ENCODE measurements around the gene ZG16B.

Gene ZG16B

GRCh38 chr16:2816751-2817339 is 13.3 kb upstream of the ZG16B start, which contains the start of gene PRSS21:
Gene PRSS21, plus strand, starts transcription at chr16:2817237. Its CDS starts 32 bp downstream, at chr16:2817269.
- no peak for ATAC-seq
- no peak for TF ChIP-seq ZFP30 (CRISPR knock-in tag; IDR thresholded peaks at IDR 0.05)
- TF ChIP-seq OSR1 (CRISPR knock-in tag; IDR thresholded peaks at IDR 0.05): no peak
- no peak for TF ChIP-seq ZFP3 (CRISPR knock-in tag; IDR thresholded peaks at IDR 0.05)
- no peak for TF ChIP-seq ARNTL (CRISPR knock-in tag; IDR thresholded peaks at IDR 0.05; ENCODE audit: borderline replicate concordance, low read depth)
- TF ChIP-seq ZC3H10 (CRISPR knock-in tag; IDR thresholded peaks at IDR 0.05): no peak
- TF ChIP-seq RARB (CRISPR knock-in tag; IDR thresholded peaks at IDR 0.05): no peak
- no peak for TF ChIP-seq PPARA (CRISPR knock-in tag; IDR thresholded peaks at IDR 0.05; ENCODE audit: borderline replicate concordance)
- TF ChIP-seq TSHZ2 (CRISPR knock-in tag; IDR thresholded peaks at IDR 0.05): no peak
- no peak for TF ChIP-seq SNAI2 (CRISPR knock-in tag; IDR thresholded peaks at IDR 0.05)
- no peak for TF ChIP-seq POU6F1 (CRISPR knock-in tag; IDR thresholded peaks at IDR 0.05; ENCODE audit: borderline replicate concordance, low read depth)
- no peak for TF ChIP-seq ZNF8 (CRISPR knock-in tag; IDR thresholded peaks at IDR 0.05)
- no peak for TF ChIP-seq CREB5 (CRISPR knock-in tag; IDR thresholded peaks at IDR 0.05; ENCODE audit: low read depth)
- no peak for TF ChIP-seq ESRRG (CRISPR knock-in tag; IDR thresholded peaks at IDR 0.05)
- TF ChIP-seq ZNF565 (CRISPR knock-in tag; conservative IDR thresholded peaks at IDR 0.05; ENCODE audit: low read depth): no peak
- TF ChIP-seq TOX (CRISPR knock-in tag; IDR thresholded peaks at IDR 0.05; ENCODE audit: borderline replicate concordance): no peak
- TF ChIP-seq TCF4 (CRISPR knock-in tag; IDR thresholded peaks at IDR 0.05; ENCODE audit: borderline replicate concordance): no peak
- TF ChIP-seq BACH2 (CRISPR knock-in tag; IDR thresholded peaks at IDR 0.05; ENCODE audit: borderline replicate concordance): no peak
- no peak for TF ChIP-seq CSDC2 (CRISPR knock-in tag; IDR thresholded peaks at IDR 0.05)
- no peak for TF ChIP-seq ZNF70 (CRISPR knock-in tag; IDR thresholded peaks at IDR 0.05)

- ATAC-seq: no peak
- no peak for TF ChIP-seq SNAI2 (CRISPR knock-in tag; IDR thresholded peaks at IDR 0.05)
- TF ChIP-seq ARNTL (CRISPR knock-in tag; IDR thresholded peaks at IDR 0.05; ENCODE audit: borderline replicate concordance, low read depth): no peak
- no peak for TF ChIP-seq RARB (CRISPR knock-in tag; IDR thresholded peaks at IDR 0.05)
- TF ChIP-seq ISL1 (CRISPR knock-in tag; IDR thresholded peaks at IDR 0.05): no peak
- TF ChIP-seq ZFP3 (CRISPR knock-in tag; IDR thresholded peaks at IDR 0.05): no peak
- no peak for TF ChIP-seq PATZ1 (CRISPR knock-in tag; IDR thresholded peaks at IDR 0.05; ENCODE audit: borderline replicate concordance)
- no peak for TF ChIP-seq ZNF565 (CRISPR knock-in tag; conservative IDR thresholded peaks at IDR 0.05; ENCODE audit: low read depth)
- TF ChIP-seq ZC3H10 (CRISPR knock-in tag; IDR thresholded peaks at IDR 0.05): no peak
- no peak for TF ChIP-seq ESRRG (CRISPR knock-in tag; IDR thresholded peaks at IDR 0.05)
- no peak for TF ChIP-seq BACH2 (CRISPR knock-in tag; IDR thresholded peaks at IDR 0.05; ENCODE audit: borderline replicate concordance)
- no peak for TF ChIP-seq ZFP30 (CRISPR knock-in tag; IDR thresholded peaks at IDR 0.05)
- TF ChIP-seq TCF4 (CRISPR knock-in tag; IDR thresholded peaks at IDR 0.05; ENCODE audit: borderline replicate concordance): no peak
- TF ChIP-seq CSRNP3 (CRISPR knock-in tag; IDR thresholded peaks at IDR 0.05): no peak
- TF ChIP-seq GLIS3 (CRISPR knock-in tag; IDR thresholded peaks at IDR 0.05): no peak
- no peak for TF ChIP-seq CSDC2 (CRISPR knock-in tag; IDR thresholded peaks at IDR 0.05)
- TF ChIP-seq TOX (CRISPR knock-in tag; IDR thresholded peaks at IDR 0.05; ENCODE audit: borderline replicate concordance): no peak
- TF ChIP-seq ZNF70 (CRISPR knock-in tag; IDR thresholded peaks at IDR 0.05): no peak
- TF ChIP-seq TSHZ2 (CRISPR knock-in tag; IDR thresholded peaks at IDR 0.05): no peak
Observed at GRCh38 chr16:2817340-2818271, 12.5 kb upstream of the ZG16B start.

Measured in SK-N-SH treated with all-trans-retinoic acid at 6 μM for 48 hours (cell line).